Loucy (cell line): ENCODE data around the gene PERCC1.

Experiments used
- H2AFZ ChIP-seq: fragments of 200-600 bp; sonication (generic); 2 replicates; pipeline ENCODE4 v1.6.0; 2016; ENCODE audit warnings: antibody characterized with exemption, mild to moderate bottlenecking, low read length, moderate library complexity
- H3F3A ChIP-seq: fragments of 200-600 bp; 2 replicates; pipeline ENCODE4 v1.6.0; 2016; ENCODE audit warnings: antibody characterized with exemption, low read depth, mild to moderate bottlenecking
- H3K27me3 ChIP-seq: fragments of 200-600 bp; sonication (generic); 2 replicates; pipeline ENCODE4 v1.6.1; 2014; ENCODE audit warnings: low read length, mild to moderate bottlenecking; ENCODE audit not compliant: insufficient read depth, poor library complexity, severe bottlenecking
- H3K36me3 ChIP-seq: fragments of 200-600 bp; sonication (generic); 2 replicates; pipeline ENCODE4 v1.6.1; 2016; ENCODE audit warnings: low read length; ENCODE audit not compliant: insufficient read depth
- H3K4me1 ChIP-seq: fragments of 200-600 bp; sonication (generic); 2 replicates; pipeline ENCODE4 v1.5.1; 2014; ENCODE audit warnings: low read length, mild to moderate bottlenecking; ENCODE audit not compliant: insufficient read depth, poor library complexity, severe bottlenecking
- H3K4me2 ChIP-seq: fragments of 200-600 bp; sonication (generic); 2 replicates; pipeline ENCODE4 v1.6.0; 2014; ENCODE audit warnings: antibody characterized with exemption, low read length, low read depth, mild to moderate bottlenecking; ENCODE audit not compliant: poor library complexity, severe bottlenecking
- H3K4me3 ChIP-seq: fragments of 200-600 bp; sonication (generic); 2 replicates; pipeline ENCODE4 v1.5.1; 2014; ENCODE audit warnings: low read length, mild to moderate bottlenecking, mixed read lengths; ENCODE audit not compliant: poor library complexity, severe bottlenecking
- H3K79me2 ChIP-seq: fragments of 200-600 bp; sonication (generic); 2 replicates; pipeline ENCODE4 v1.6.1; 2014; ENCODE audit warnings: low read length; ENCODE audit not compliant: insufficient read depth
- H3K9ac ChIP-seq: fragments of 200-600 bp; sonication (generic); 2 replicates; pipeline ENCODE4 v1.6.0; 2014; ENCODE audit warnings: mild to moderate bottlenecking, low read depth, low read length, moderate library complexity; ENCODE audit not compliant: poor library complexity, severe bottlenecking
- H3K9me2 ChIP-seq: fragments of 200-600 bp; sonication (generic); replicated peaks from 2 replicates; pipeline ENCODE4 v1.6.1; 2016; ENCODE audit warnings: low read depth, low read length, mixed read lengths
- H3K9me3 ChIP-seq: fragments of 200-600 bp; sonication (generic); 2 replicates; pipeline ENCODE4 v1.6.1; 2014; ENCODE audit warnings: mild to moderate bottlenecking, antibody characterized with exemption, low read length, low read depth; ENCODE audit not compliant: insufficient read depth
- H4K20me1 ChIP-seq: fragments of 200-600 bp; sonication (generic); 2 replicates; pipeline ENCODE4 v1.6.0; 2014; ENCODE audit warnings: antibody characterized with exemption, low read length, mild to moderate bottlenecking; ENCODE audit not compliant: insufficient read depth, poor library complexity, severe bottlenecking
- EZH2phosphoT487 ChIP-seq: fragments of 200-600 bp; IDR thresholded peaks from 2 replicates; pipeline ENCODE4 v1.6.1; 2018; ENCODE audit warnings: antibody characterized with exemption, mild to moderate bottlenecking, moderate library complexity, borderline replicate concordance
- TF ChIP-seq, protein P1 (sequence below): fragments of 200-600 bp; sonication (generic); conservative IDR thresholded peaks from 2 replicates; pipeline ENCODE4 v1.5.1; 2014; ENCODE audit warnings: mild to moderate bottlenecking, antibody characterized with exemption, low read length

Gene PERCC1

DNA sequence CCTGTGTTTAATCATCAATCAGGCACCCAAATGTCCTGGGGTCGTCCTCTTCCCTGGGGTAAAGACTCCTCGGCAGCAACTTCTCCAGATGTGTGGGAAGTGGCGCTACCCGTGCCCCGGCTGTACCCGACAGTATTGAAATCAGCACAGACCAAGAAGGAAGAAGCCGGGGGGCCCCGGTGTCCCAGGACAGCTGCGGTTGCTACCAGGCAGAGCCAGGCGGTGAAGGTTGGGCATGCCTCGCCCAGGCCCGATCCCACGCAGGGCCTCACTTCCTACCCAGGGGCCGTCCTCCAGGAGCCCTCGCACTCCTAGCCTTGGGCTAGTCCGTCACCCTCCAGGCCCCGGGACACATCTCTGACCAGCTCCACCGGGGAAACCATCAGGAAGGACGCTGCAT lies 22.4 kb downstream of the PERCC1 start:
- Histone ChIP-seq H3F3A (no peaks in the 10 kb centered on the region), H4K20me1 (no peaks in the 10 kb centered on the region), H3K79me2 (no peaks in the 10 kb centered on the region), H3K36me3 (no peaks in the 10 kb centered on the region), H3K27me3 (no peaks in the 10 kb centered on the region), H3K4me2 (no peak overlapping the region), H3K9ac (no peak overlapping the region), H3K9me3 (no peaks in the 10 kb centered on the region), H3K4me1 (no peaks in the 10 kb centered on the region), H2AFZ (no peak overlapping the region), H3K4me3 (no peak overlapping the region), H3K9me2 (no peaks in the 10 kb centered on the region)
- TF ChIP-seq, protein P1, sequence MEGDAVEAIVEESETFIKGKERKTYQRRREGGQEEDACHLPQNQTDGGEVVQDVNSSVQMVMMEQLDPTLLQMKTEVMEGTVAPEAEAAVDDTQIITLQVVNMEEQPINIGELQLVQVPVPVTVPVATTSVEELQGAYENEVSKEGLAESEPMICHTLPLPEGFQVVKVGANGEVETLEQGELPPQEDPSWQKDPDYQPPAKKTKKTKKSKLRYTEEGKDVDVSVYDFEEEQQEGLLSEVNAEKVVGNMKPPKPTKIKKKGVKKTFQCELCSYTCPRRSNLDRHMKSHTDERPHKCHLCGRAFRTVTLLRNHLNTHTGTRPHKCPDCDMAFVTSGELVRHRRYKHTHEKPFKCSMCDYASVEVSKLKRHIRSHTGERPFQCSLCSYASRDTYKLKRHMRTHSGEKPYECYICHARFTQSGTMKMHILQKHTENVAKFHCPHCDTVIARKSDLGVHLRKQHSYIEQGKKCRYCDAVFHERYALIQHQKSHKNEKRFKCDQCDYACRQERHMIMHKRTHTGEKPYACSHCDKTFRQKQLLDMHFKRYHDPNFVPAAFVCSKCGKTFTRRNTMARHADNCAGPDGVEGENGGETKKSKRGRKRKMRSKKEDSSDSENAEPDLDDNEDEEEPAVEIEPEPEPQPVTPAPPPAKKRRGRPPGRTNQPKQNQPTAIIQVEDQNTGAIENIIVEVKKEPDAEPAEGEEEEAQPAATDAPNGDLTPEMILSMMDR: no peak
- TF ChIP-seq EZH2phosphoT487: no peak

DNA sequence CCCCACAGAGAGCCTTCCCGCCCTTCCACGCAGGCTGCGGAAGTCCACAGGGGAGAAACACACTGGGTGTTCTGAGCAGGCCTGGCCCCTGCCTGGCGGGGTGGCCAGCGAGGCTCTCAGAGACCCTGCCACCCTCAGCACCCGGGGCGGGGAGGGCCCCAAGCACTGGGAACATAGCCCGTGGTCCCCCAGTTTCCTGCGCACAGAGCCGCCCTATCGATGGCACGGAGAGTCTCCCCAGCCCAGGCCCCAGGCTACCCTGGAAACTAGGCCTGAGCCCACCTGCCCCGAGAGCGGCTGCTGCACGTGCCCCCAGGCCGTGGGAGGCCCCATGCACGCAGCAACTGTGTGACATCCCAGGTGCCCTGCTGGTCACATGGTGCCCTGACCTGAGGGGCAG lies 23.7 kb downstream of the PERCC1 start:
- no peak overlapping the region for H3K4me3 ChIP-seq
- no peaks in the 10 kb centered on the region for H3K36me3 ChIP-seq

DNA sequence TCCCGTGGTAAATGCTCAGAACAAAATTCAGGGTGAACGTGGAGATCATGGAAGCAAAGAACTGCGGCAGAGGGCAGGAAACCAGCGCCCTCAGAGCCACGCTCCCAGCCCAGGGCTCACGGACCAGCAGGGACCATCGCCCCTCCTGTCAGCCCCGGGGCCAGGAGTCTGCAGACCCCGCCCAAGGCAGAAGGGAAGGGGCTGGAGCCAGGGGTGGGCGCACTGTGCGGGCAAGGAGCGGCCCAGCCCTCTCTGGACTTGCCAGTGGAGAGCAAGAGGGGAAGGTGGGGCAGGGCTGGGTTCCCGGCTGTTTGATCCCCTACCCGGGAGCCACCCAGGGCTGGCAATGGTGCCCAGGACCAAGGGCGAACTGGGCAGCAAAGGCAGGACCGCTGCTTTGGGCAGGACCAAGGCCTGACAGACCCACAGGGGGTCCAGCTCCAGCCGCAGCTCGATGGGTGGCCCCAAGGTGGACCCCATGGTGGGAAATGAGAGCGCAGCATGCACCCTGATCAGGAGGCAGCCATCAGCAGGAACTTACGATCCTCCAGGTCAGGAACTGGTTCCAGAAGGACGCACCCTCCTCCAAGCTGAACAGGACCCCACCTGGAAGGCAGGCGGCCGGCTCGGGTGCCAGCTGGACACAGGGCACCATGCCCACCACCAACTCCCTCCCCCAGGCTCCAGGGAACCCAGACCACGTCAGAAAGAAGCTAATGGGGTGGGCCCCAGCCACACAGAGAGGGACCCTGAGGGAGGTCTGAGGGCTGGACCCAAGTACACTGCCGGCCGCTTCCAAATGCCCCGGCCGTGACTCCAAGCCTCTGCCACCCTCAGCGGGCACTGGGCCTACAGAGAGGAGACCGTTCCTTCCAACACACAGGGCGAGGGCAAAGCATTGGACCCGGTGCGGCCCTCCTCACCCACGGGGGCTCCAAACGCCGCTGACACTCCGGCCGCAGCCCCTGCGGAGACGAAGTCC lies 24.6 kb downstream of the PERCC1 start:
- Histone ChIP-seq H3K4me2 (no peak overlapping the region), H2AFZ (no peak overlapping the region), H3F3A (no peaks in the 10 kb centered on the region), H3K36me3 (no peaks in the 10 kb centered on the region), H3K9ac (no peak overlapping the region), H3K4me1 (no peaks in the 10 kb centered on the region), H3K4me3 (no peak overlapping the region), H3K27me3 (no peaks in the 10 kb centered on the region), H3K79me2 (no peaks in the 10 kb centered on the region), H4K20me1 (no peaks in the 10 kb centered on the region), H3K9me2 (no peaks in the 10 kb centered on the region), H3K9me3 (no peaks in the 10 kb centered on the region)
- TF ChIP-seq, protein P1: no peak
- TF ChIP-seq EZH2phosphoT487: no peak

More for the DNA sequence above, 23.7 kb downstream of the PERCC1 start:
- Histone ChIP-seq H3K79me2 (no peaks in the 10 kb centered on the region), H2AFZ (no peak overlapping the region), H3K9ac (no peak overlapping the region), H4K20me1 (no peaks in the 10 kb centered on the region), H3K4me2 (no peak overlapping the region), H3K4me1 (no peaks in the 10 kb centered on the region), H3K9me3 (no peaks in the 10 kb centered on the region), H3K9me2 (no peaks in the 10 kb centered on the region), H3K27me3 (no peaks in the 10 kb centered on the region), H3F3A (no peaks in the 10 kb centered on the region)
- TF ChIP-seq EZH2phosphoT487: no peak
- TF ChIP-seq, protein P1: no peak
